ENCODE data around the gene GPR150. TPM values are rescaled to one million over a fixed set of nuclear protein-coding genes. Genes with fewer than 3 reads are reported as not detected.
"Not testable (repeated sequence)": the region's sequence is repeated elsewhere in the genome, so short reads cannot be mapped to it uniquely, and the experiment has no call there.

The GPR150 gene
- total RNA-seq, 1 donor: 0.36 TPM

DNA sequence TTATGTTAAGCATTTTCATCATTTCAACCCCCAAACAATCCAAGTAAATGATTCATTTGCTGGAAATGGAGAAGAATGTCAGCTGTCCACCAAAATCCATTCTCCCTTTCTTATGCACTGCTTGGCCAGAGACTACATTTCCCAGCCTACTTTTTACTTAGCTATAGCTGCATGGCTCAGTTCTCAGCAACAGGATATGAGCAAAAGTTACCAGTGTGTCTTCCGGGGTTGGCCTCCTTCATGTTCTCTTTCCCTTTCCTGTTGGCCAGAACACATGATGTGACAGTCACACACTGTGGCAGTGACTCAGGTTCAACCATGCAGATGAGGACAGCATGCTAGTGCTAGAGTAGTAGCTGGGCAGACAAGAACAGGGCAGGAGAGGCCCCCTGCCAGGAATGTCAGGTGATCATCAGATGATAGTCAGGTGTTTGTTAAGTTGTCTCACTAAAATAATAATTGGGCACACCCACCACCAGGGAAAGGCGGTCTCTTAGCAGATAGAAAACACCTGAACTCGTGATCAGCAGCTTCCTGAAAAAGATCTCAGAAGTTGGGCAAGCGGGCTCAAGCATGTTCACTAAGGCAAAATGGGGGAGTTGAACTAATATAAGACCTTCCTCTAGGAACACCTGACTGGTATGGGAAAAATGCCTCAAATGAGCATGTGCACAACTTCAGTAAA is 12.2 kb downstream of the GPR150 start:
- Histone ChIP-seq H3K4me2 (ENCODE audit: insufficient read depth, low read length) (peak overlapping the region; percentile 58), H3K27ac (ENCODE audit: low read depth, low read length) (peak overlapping the region; percentile 81), H3K27me3 (ENCODE audit: insufficient read depth, low read length) (no peaks in the 10 kb centered on the region), H3K79me2 (ENCODE audit: insufficient read depth, low read length) (no peaks in the 10 kb centered on the region), H4K20me1 (ENCODE audit: insufficient read depth, low read length) (no peaks in the 10 kb centered on the region), H3K4me3 (ENCODE audit: insufficient read depth, low read length) (peak overlapping the region; percentile 27), H3K36me3 (ENCODE audit: insufficient read depth, low read length) (no peaks in the 10 kb centered on the region), H2AFZ (ENCODE audit: low read length) (peak overlapping the region; percentile 92), H3K9me3 (ENCODE audit: low read depth, low read length) (no peaks in the 10 kb centered on the region), H3K4me1 (ENCODE audit: insufficient read depth, low read length) (peaks cover 20% of the 10 kb centered on the region)
- TF ChIP-seq, protein P1, sequence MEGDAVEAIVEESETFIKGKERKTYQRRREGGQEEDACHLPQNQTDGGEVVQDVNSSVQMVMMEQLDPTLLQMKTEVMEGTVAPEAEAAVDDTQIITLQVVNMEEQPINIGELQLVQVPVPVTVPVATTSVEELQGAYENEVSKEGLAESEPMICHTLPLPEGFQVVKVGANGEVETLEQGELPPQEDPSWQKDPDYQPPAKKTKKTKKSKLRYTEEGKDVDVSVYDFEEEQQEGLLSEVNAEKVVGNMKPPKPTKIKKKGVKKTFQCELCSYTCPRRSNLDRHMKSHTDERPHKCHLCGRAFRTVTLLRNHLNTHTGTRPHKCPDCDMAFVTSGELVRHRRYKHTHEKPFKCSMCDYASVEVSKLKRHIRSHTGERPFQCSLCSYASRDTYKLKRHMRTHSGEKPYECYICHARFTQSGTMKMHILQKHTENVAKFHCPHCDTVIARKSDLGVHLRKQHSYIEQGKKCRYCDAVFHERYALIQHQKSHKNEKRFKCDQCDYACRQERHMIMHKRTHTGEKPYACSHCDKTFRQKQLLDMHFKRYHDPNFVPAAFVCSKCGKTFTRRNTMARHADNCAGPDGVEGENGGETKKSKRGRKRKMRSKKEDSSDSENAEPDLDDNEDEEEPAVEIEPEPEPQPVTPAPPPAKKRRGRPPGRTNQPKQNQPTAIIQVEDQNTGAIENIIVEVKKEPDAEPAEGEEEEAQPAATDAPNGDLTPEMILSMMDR (IDR thresholded peaks at IDR 0.05; ENCODE audit: extremely low read depth, low read depth, low read length): no peak
- DNase-seq (ENCODE audit: insufficient read length, low spot score, missing footprints): peak; percentile 91

DNA sequence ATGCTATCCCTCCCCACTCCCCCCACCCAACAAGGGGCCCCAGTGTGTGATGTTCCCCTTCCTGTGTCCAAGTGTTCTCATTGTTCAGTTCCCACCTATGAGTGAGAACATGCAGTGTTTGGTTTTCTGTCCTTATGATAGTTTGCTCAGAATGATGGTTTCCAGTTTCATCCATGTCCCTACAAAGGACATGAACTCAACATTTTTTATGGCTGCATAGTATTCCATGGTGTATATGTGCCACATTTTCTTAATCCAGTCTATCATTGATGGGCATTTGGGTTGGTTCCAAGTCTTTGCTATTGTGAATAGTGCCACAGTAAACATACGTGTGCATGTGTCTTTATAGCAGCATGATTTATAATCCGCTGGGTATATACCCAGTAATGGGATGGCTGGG is 13.1 kb downstream of the GPR150 start:
- not testable (repeated sequence) for H4K20me1 ChIP-seq (ENCODE audit: insufficient read depth, low read length); DNase-seq (ENCODE audit: insufficient read length, low spot score, missing footprints); H3K79me2 ChIP-seq (ENCODE audit: insufficient read depth, low read length); H3K9me3 ChIP-seq (ENCODE audit: low read depth, low read length); H3K27ac ChIP-seq (ENCODE audit: low read depth, low read length); H3K4me3 ChIP-seq (ENCODE audit: insufficient read depth, low read length); H3K4me2 ChIP-seq (ENCODE audit: insufficient read depth, low read length); H3K27me3 ChIP-seq (ENCODE audit: insufficient read depth, low read length); H2AFZ ChIP-seq (ENCODE audit: low read length); H3K36me3 ChIP-seq (ENCODE audit: insufficient read depth, low read length)
- peaks cover 20% of the 10 kb centered on the region for H3K4me1 ChIP-seq (ENCODE audit: insufficient read depth, low read length)

DNA sequence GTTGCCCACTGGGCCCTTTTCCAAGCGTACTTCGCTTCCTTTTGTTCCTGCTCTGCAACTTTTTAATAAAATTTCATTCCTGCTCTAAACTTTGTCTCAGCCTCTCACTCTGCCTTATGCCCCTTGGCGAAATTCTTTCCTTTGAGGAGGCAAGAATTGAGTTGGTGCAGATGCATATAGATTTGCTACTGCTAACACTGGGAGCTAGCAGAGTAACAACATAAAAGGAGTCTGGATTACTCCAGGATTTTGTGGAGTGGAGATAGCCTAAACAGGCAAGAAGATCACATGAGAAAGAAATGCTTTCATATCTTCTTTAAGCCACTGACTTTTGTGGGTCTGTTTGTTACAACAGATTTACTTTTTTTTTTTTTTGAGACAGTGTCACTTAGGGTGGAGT is 13.8 kb downstream of the GPR150 start:
- H3K4me2 ChIP-seq (ENCODE audit: insufficient read depth, low read length): no peak overlapping the region

DNA sequence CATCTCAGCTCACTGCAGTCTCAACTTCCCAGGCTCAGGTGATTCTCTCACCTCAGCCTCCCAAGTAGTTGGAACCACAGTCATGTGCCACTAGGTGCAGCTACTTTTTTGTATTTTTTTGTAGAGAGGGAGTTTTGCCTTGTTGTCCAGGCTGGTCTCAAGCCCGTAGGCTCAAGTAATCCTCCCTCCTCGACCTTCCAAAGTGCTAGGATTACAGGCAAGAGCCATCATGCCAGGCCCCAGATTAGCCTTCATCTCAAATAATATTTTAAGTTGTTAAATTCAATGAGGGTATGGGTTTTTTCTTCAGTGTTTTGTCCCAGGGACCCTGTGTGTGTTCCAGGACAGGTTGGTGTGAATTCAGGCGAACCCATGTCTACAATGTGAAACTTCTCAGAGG is 14.2 kb downstream of the GPR150 start:
- H4K20me1 ChIP-seq (ENCODE audit: insufficient read depth, low read length): no peaks in the 10 kb centered on the region
- no peak overlapping the region for H2AFZ ChIP-seq (ENCODE audit: low read length)
- H3K4me3 ChIP-seq (ENCODE audit: insufficient read depth, low read length): no peak overlapping the region
- TF ChIP-seq, protein P1 (IDR thresholded peaks at IDR 0.05; ENCODE audit: extremely low read depth, low read depth, low read length): no peak
- H3K36me3 ChIP-seq (ENCODE audit: insufficient read depth, low read length): no peaks in the 10 kb centered on the region
- H3K27me3 ChIP-seq (ENCODE audit: insufficient read depth, low read length): no peaks in the 10 kb centered on the region
- no peak for DNase-seq (ENCODE audit: insufficient read length, low spot score, missing footprints)
- peaks cover 20% of the 10 kb centered on the region for H3K4me1 ChIP-seq (ENCODE audit: insufficient read depth, low read length)
- H3K79me2 ChIP-seq (ENCODE audit: insufficient read depth, low read length): no peaks in the 10 kb centered on the region
- H3K27ac ChIP-seq (ENCODE audit: low read depth, low read length): no peak overlapping the region
- H3K4me2 ChIP-seq (ENCODE audit: insufficient read depth, low read length): no peak overlapping the region
- no peaks in the 10 kb centered on the region for H3K9me3 ChIP-seq (ENCODE audit: low read depth, low read length)

More for the DNA sequence above, 13.8 kb downstream of the GPR150 start:
- H3K9me3 ChIP-seq (ENCODE audit: low read depth, low read length): no peaks in the 10 kb centered on the region
- no peaks in the 10 kb centered on the region for H3K36me3 ChIP-seq (ENCODE audit: insufficient read depth, low read length)
- no peak overlapping the region for H2AFZ ChIP-seq (ENCODE audit: low read length)
- H3K4me1 ChIP-seq (ENCODE audit: insufficient read depth, low read length): peaks cover 20% of the 10 kb centered on the region
- no peak overlapping the region for H3K4me3 ChIP-seq (ENCODE audit: insufficient read depth, low read length)
- no peaks in the 10 kb centered on the region for H3K79me2 ChIP-seq (ENCODE audit: insufficient read depth, low read length)
- TF ChIP-seq, protein P1 (IDR thresholded peaks at IDR 0.05; ENCODE audit: extremely low read depth, low read depth, low read length): no peak
- no peak for DNase-seq (ENCODE audit: insufficient read length, low spot score, missing footprints)
- H3K27ac ChIP-seq (ENCODE audit: low read depth, low read length): no peak overlapping the region
- H3K27me3 ChIP-seq (ENCODE audit: insufficient read depth, low read length): no peaks in the 10 kb centered on the region
- H4K20me1 ChIP-seq (ENCODE audit: insufficient read depth, low read length): no peaks in the 10 kb centered on the region
